HepG2 (cell line): ENCODE measurements around the gene ADM5. TPM values are rescaled to one million over a fixed set of nuclear protein-coding genes. Genes with fewer than 3 reads are reported as not detected.

Experiments
- ATAC-seq: fragments of 200-7000 bp; cut with Tn5 transposase; 3 replicates; pipeline ENCODE4 v1.9.1; 2020; ENCODE audit warnings: mild to moderate bottlenecking, moderate library complexity
- BruUV-seq: library from RNA; stranded (reverse); fragments of 400-500 nt; replicated peaks from 2 replicates; lab custom pipeline; 2021; lab: Mats Ljungman, UMichigan
- CTCF ChIA-PET: fragments of 300-600 bp; formaldehyde crosslinking; extraction: SDS; loops from one replicate; lab custom pipeline; 2021; ENCODE audit warnings: low total read pairs, inconsistent platforms, low intra/inter-chr PET ratio; lab: Yijun Ruan, JAX
- POLR2A ChIA-PET: fragments of 350-600 bp; sonication (Branson Sonifier 250); formaldehyde crosslinking; loops from one replicate; lab custom pipeline; 2020; ENCODE audit warnings: antibody characterized with exemption, inconsistent platforms; lab: Yijun Ruan, JAX
- DNase-seq: peaks from one replicate; pipeline ENCODE4 v3.0.0-alpha.2; 2015; ENCODE audit warnings: low spot score
- FAIRE-seq: peaks from 3 replicates; lab custom pipeline; 2011; peaks lifted over from hg19 to GRCh38; lab: Jason Lieb, UNC
- H2AFZ ChIP-seq: one replicate; pipeline ENCODE4 v1.6.1; 2011; ENCODE audit warnings: low read length, inconsistent platforms
- H3K27ac ChIP-seq: fragments of 300-600 bp; 3 replicates; pipeline ENCODE4 v1.8.0; 2011; ENCODE audit warnings: mixed run types, mild to moderate bottlenecking, mixed read lengths, low read length, inconsistent platforms; ENCODE audit not compliant: insufficient read depth; ENCODE audit errors: extremely low read length
- H3K27me3 ChIP-seq, 2 experiments: fragments of 200-600 bp in 1 of 2; 2 replicates in 1 of 2; 3 replicates in 1 of 2; pipeline versions ENCODE4 v1.6.0 to v1.8.0; 2011; ENCODE audit warnings: low read length in 2 of 2, mild to moderate bottlenecking in 2 of 2, moderate library complexity in 2 of 2, inconsistent platforms in 1 of 2; ENCODE audit not compliant: insufficient read depth in 2 of 2, control insufficient read depth in 1 of 2
- H3K36me3 ChIP-seq, 2 experiments: fragments of 200-600 bp in 1 of 2; replicated peaks in 1 of 2; 2 replicates in 1 of 2; 3 replicates in 1 of 2; pipeline versions ENCODE4 v1.5.1 to v1.8.0; 2011; ENCODE audit warnings: low read length in 2 of 2, inconsistent platforms in 1 of 2; ENCODE audit not compliant: insufficient read depth in 2 of 2, control insufficient read depth in 1 of 2
- H3K4me1 ChIP-seq: 2 replicates; pipeline ENCODE4 v1.5.1; 2012; ENCODE audit warnings: low read length, inconsistent platforms; ENCODE audit not compliant: insufficient read depth
- H3K4me2 ChIP-seq: 2 replicates; pipeline ENCODE4 v1.6.0; 2011; ENCODE audit warnings: low read depth, low read length, inconsistent platforms
- H3K4me3 ChIP-seq, 3 experiments: fragments of 200-600 bp in 1 of 3; sonication (generic), shearing (Covaris generic) in 1 of 3; replicated peaks in 1 of 3; 2 replicates each; pipeline ENCODE4 v1.5.1; 2011 to 2016; ENCODE audit warnings: low read length in 3 of 3, inconsistent platforms in 2 of 3, low read depth in 2 of 3, mild to moderate bottlenecking in 2 of 3, control low read depth in 1 of 3, mixed read lengths in 1 of 3; ENCODE audit not compliant: insufficient read depth in 1 of 3
- H3K79me2 ChIP-seq: one replicate; pipeline ENCODE4 v1.6.1; 2011; ENCODE audit warnings: low read length, inconsistent platforms; ENCODE audit not compliant: insufficient read depth
- H3K9ac ChIP-seq: 2 replicates; pipeline ENCODE4 v1.6.0; 2011; ENCODE audit warnings: mild to moderate bottlenecking, low read depth, low read length, inconsistent platforms; ENCODE audit not compliant: insufficient read depth
- H3K9me3 ChIP-seq: 2 replicates; pipeline ENCODE4 v1.5.1; 2012; ENCODE audit warnings: mild to moderate bottlenecking, low read length
- H4K20me1 ChIP-seq: 2 replicates; pipeline ENCODE4 v1.6.0; 2011; ENCODE audit warnings: inconsistent platforms, mild to moderate bottlenecking, low read length, moderate library complexity; ENCODE audit not compliant: insufficient read depth
- EP300 ChIP-seq, 3 experiments: sonication (generic) in 1 of 3; formaldehyde crosslinking in 1 of 3; IDR thresholded peaks; 2 replicates each; pipeline versions ENCODE4 v1.5.1 to v1.6.1; 2011 to 2020; ENCODE audit warnings: low read depth in 2 of 3, low read length in 2 of 3, borderline replicate concordance in 1 of 3, improper control_type of control experiment in 1 of 3, mild to moderate bottlenecking in 1 of 3, missing genetic modification reagents in 1 of 3, moderate library complexity in 1 of 3
- KDM2A ChIP-seq: sonication (generic); formaldehyde crosslinking; IDR thresholded peaks from 2 replicates; pipeline ENCODE4 v1.4.0; 2020; ENCODE audit warnings: low read depth, missing genetic modification reagents, borderline replicate concordance
- MED1 ChIP-seq: sonication (generic); formaldehyde crosslinking; IDR thresholded peaks from 2 replicates; pipeline ENCODE4 v1.4.0; 2020; ENCODE audit warnings: missing genetic modification reagents
- MIER2 ChIP-seq: IDR thresholded peaks from 2 replicates; pipeline ENCODE4 v1.6.1; 2016; ENCODE audit warnings: missing biosample characterization, missing genetic modification reagents
- NFIB ChIP-seq: sonication (generic); formaldehyde crosslinking; IDR thresholded peaks from 2 replicates; pipeline ENCODE4 v1.9.0; 2021; ENCODE audit warnings: missing genetic modification reagents, mild to moderate bottlenecking, borderline replicate concordance
- POLR2A ChIP-seq, 2 experiments: IDR thresholded peaks; 2 replicates each; pipeline ENCODE4 v1.6.1; 2011; ENCODE audit warnings: low read depth in 2 of 2, low read length in 2 of 2, mild to moderate bottlenecking in 1 of 2, moderate library complexity in 1 of 2; ENCODE audit not compliant: insufficient read depth in 1 of 2
- POLR2AphosphoS5 ChIP-seq: IDR thresholded peaks from 2 replicates; pipeline ENCODE4 v1.6.1; 2012; ENCODE audit warnings: low read depth, low read length
- RBFOX2 ChIP-seq: fragments of 200-400 bp; formaldehyde crosslinking; IDR thresholded peaks from 2 replicates; pipeline ENCODE4 v1.6.1; 2017; ENCODE audit warnings: low read depth, mild to moderate bottlenecking, low read length
- RBM39 ChIP-seq: fragments of 200-400 bp; formaldehyde crosslinking; IDR thresholded peaks from one replicate; pipeline ENCODE4 v1.6.1; 2018; ENCODE audit warnings: antibody characterized with exemption, mild to moderate bottlenecking, low read depth, low read length; ENCODE audit not compliant: poor library complexity, severe bottlenecking
- REL ChIP-seq: sonication (generic); formaldehyde crosslinking; conservative IDR thresholded peaks from 2 replicates; pipeline ENCODE4 v1.8.0; 2022; ENCODE audit warnings: mild to moderate bottlenecking, missing genetic modification reagents, moderate library complexity
- TCF7 ChIP-seq: sonication (generic); IDR thresholded peaks from 2 replicates; pipeline ENCODE4 v1.6.1; 2016; ENCODE audit warnings: antibody characterized with exemption, low read depth
- ZFP90 ChIP-seq: sonication (generic); formaldehyde crosslinking; IDR thresholded peaks from 2 replicates; pipeline ENCODE4 v1.8.0; 2022; ENCODE audit warnings: missing genetic modification reagents, mild to moderate bottlenecking, inconsistent platforms, borderline replicate concordance
- ZNF431 ChIP-seq: sonication (generic); formaldehyde crosslinking; IDR thresholded peaks from 2 replicates; pipeline ENCODE4 v1.9.0; 2022; ENCODE audit warnings: missing genetic modification reagents, low read depth, mild to moderate bottlenecking, borderline replicate concordance
- ZNF782 ChIP-seq: sonication (generic); formaldehyde crosslinking; IDR thresholded peaks from 2 replicates; pipeline ENCODE4 v1.4.0; 2020; ENCODE audit warnings: missing genetic modification reagents, mild to moderate bottlenecking, borderline replicate concordance
- WGBS: methylation state at CpG from one replicate; pipeline ENCODE4 v1.1.6; 2017; ENCODE audit warnings: low lambda C conversion rate; 5-methylcytosine and 5-hydroxymethylcytosine counted together
- in situ Hi-C: cut with HindIII; loops from 2 replicates; pipeline ENCODE4 v1.10.0; 2017; ENCODE audit warnings: low pct_unique_long_range_greater_than_20kb; ENCODE audit not compliant: extremely low pct_ligation_motif_present
- intact Hi-C: fragments of 100-400 bp; cut with micrococcal nuclease; formaldehyde crosslinking; loops from one replicate; pipeline ENCODE4 v1.10.0; 2022; ENCODE audit not compliant: unreplicated experiment
- polyA plus RNA-seq, 8 experiments: library from polyadenylated mRNA; depleted of rRNA in 3 of 8; stranded (reverse) in 7 of 8; unstranded in 1 of 8; fragments of >200 nt; fragmentation: Illumina TruSeq in 4 of 8; extraction: Trizol in 4 of 8; gene quantifications; 2 replicates each; pipeline versions ENCODE4 v1.2.1 to v1.2.3, GENCODE V29; 2011 to 2016; ENCODE audit warnings: low read depth in 4 of 8, missing spikeins in 1 of 8, mixed read lengths in 1 of 8; ENCODE audit not compliant: insufficient read depth in 1 of 8
- total RNA-seq, 5 experiments: library from RNA; depleted of rRNA; stranded (reverse); fragments of >200 nt; fragmentation: Illumina TruSeq; extraction: Trizol; gene quantifications; 2 replicates each; pipeline ENCODE4 v1.2.3, GENCODE V29; 2016; ENCODE audit warnings: low read depth in 1 of 5
- TF ChIP-seq, protein P1 (sequence below): sonication (generic); formaldehyde crosslinking; IDR thresholded peaks from 2 replicates; pipeline ENCODE4 v1.4.0; 2020; ENCODE audit warnings: mild to moderate bottlenecking, missing genetic modification reagents
- TF ChIP-seq, protein P2 (sequence below): sonication (generic); formaldehyde crosslinking; IDR thresholded peaks from 2 replicates; pipeline ENCODE4 v1.4.0; 2020; ENCODE audit warnings: missing genetic modification reagents, borderline replicate concordance

Gene ADM5
- total and polyA plus RNA-seq, 2 of the 13 experiments (the other 11 are each of a cell fraction or from before 2014, with no cell fraction given) = 2.7 to 4.1 TPM

DNA sequence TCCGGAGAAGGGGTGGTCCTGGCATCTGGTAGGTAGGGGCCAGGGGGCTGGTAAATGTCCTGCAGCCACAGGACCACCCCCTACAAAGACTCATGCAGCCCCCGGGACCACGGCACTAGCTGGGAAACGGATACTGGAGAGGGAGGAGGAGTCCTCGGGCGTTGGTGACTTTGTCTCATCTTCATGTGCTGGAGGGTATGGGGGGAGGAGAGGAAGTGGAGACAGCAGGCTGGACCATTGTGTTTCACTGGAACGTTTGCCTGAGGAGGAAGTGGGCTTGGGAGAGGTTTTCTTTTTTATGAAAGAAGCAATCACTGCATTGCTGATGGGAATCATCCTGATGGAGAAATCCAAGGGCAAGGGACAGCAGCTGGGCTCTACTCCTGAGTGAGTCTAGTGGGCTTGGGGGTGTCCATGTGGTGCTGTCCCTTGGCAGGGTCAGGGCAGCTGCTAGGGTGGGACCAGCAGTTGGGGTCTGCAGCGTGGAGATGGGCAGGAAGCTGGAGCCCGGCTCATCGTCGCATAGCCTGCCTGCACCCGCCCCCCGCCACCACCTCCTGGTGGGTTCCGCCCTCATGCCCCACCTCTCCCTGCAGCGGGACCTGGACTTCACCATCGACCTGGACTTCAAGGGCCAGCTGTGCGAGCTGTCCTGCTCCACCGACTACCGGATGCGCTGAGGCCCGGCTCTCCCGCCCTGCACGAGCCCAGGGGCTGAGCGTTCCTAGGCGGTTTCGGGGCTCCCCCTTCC, 1.7 kb upstream of the ADM5 start (continued):
- TF ChIP-seq, protein P1, sequence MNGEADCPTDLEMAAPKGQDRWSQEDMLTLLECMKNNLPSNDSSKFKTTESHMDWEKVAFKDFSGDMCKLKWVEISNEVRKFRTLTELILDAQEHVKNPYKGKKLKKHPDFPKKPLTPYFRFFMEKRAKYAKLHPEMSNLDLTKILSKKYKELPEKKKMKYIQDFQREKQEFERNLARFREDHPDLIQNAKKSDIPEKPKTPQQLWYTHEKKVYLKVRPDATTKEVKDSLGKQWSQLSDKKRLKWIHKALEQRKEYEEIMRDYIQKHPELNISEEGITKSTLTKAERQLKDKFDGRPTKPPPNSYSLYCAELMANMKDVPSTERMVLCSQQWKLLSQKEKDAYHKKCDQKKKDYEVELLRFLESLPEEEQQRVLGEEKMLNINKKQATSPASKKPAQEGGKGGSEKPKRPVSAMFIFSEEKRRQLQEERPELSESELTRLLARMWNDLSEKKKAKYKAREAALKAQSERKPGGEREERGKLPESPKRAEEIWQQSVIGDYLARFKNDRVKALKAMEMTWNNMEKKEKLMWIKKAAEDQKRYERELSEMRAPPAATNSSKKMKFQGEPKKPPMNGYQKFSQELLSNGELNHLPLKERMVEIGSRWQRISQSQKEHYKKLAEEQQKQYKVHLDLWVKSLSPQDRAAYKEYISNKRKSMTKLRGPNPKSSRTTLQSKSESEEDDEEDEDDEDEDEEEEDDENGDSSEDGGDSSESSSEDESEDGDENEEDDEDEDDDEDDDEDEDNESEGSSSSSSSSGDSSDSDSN = no peak
- no peak for TF ChIP-seq ZFP90 (CRISPR knock-in tag)
- TF ChIP-seq TCF7 = no peak

DNA sequence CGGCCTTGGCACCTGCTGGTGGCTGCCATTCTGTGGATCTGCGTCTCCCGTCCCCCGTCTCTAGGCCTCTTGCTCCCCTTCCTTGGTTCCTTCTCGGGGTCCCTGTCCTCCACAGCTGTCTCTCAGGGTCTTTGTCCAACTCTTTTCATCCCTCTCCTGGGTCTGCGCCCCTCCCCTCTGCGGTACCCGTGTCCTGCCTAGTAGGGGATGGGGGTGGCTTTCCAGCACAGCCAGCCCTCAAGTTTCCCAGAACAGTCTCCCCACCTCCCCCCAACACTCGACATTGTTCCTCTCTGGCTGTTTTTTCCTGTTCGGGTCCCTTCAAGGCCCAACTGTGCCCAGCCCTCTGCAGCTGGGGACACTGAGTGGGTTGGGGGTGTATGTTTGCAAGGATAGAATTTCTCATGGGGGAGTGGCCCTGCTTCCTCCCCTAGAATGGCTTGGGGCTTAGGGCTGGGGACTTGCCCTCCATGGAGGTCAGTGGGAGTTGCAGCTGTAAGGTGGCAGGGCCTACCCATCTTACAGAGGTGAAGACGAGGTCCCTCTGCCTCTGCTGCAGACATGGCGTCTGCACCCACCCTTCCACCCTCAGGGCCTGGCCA, 762 bp upstream of the ADM5 start:
- no peaks in the 10 kb centered on the region for H3K4me1 ChIP-seq
- H3K4me2 ChIP-seq = no peak overlapping the region
- peaks cover 5% of the 10 kb centered on the region; the same call in 1 of the 2 replicates for H4K20me1 ChIP-seq
- in situ Hi-C loops = no loop called here
- CTCF ChIA-PET = no interaction called here
- H3K27me3 ChIP-seq = no peaks in the 10 kb centered on the region
- no peak overlapping the region for H2AFZ ChIP-seq
- ATAC-seq = no peak; the same call in 2 of the 3 replicates
- TF ChIP-seq ZNF431 (CRISPR knock-in tag) = no peak
- TF ChIP-seq RBM39 = no peak
- TF ChIP-seq MIER2 = no peak
- peak; percentile 43; the same call in 1 of the 2 replicates for TF ChIP-seq KDM2A
- no peak for TF ChIP-seq NFIB (CRISPR knock-in tag)
- no peak for TF ChIP-seq ZNF782 (CRISPR knock-in tag)
- TF ChIP-seq MED1 (CRISPR knock-in tag) = no peak
- peak in 1 of 2 experiments; percentile 47; a peak in 1 of 4 replicates for TF ChIP-seq POLR2A (IDR thresholded peaks at IDR 0.05; ENCODE audit: insufficient read depth in 1 of 2, low read depth in 2 of 2, low read length in 2 of 2)
- TF ChIP-seq, protein P2, sequence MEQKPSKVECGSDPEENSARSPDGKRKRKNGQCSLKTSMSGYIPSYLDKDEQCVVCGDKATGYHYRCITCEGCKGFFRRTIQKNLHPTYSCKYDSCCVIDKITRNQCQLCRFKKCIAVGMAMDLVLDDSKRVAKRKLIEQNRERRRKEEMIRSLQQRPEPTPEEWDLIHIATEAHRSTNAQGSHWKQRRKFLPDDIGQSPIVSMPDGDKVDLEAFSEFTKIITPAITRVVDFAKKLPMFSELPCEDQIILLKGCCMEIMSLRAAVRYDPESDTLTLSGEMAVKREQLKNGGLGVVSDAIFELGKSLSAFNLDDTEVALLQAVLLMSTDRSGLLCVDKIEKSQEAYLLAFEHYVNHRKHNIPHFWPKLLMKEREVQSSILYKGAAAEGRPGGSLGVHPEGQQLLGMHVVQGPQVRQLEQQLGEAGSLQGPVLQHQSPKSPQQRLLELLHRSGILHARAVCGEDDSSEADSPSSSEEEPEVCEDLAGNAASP = no peak
- TF ChIP-seq RBFOX2 = peak; percentile 0; the same call in 1 of the 2 replicates
- TF ChIP-seq POLR2AphosphoS5 = peak; percentile 35; the same call in 1 of the 2 replicates
- TF ChIP-seq REL (CRISPR knock-in tag) = no peak
- TF ChIP-seq EP300 (IDR thresholded peaks at IDR 0.05; ENCODE audit: low read depth in 2 of 2, low read length in 2 of 2) = no peak
- TF ChIP-seq EP300 (CRISPR knock-in tag; IDR thresholded peaks at IDR 0.05; ENCODE audit: borderline replicate concordance) = no peak
- no TSS peak for BruUV-seq
- H3K36me3 ChIP-seq = peaks cover 21 to 41% of the 10 kb centered on the region in 2 experiments
- WGBS = 97% methylated on average over 10 of the region's 12 CpGs
- no peak for FAIRE-seq
- H3K4me3 ChIP-seq = no peak overlapping the region
- POLR2A ChIA-PET = interaction anchor here (1.9 kb wide), 1 partner anchor 12 kb away, joined by 5 read pairs; no protein-coding TSS in a partner anchor
- H3K27ac ChIP-seq = no peak overlapping the region
- no peak overlapping the region for H3K9ac ChIP-seq
- no peaks in the 10 kb centered on the region for H3K9me3 ChIP-seq
- H3K79me2 ChIP-seq = peaks cover 2% of the 10 kb centered on the region
- DNase-seq = no peak
- intact Hi-C loops = no loop called here
